K562 (cell line): Measurements from ENCODE around the gene API5.

Experiments used
- CTCF ChIP-seq, 3 experiments: IDR thresholded peaks in 2 of 3; conservative IDR thresholded peaks in 1 of 3; 2 replicates each; pipeline ENCODE4 v1.5.1; 2011 to 2012; ENCODE audit warnings: low read length in 3 of 3, mild to moderate bottlenecking in 3 of 3, control low read depth in 2 of 3, improper control_type of control experiment in 1 of 3, inconsistent platforms in 1 of 3, low read depth in 1 of 3, mixed read lengths in 1 of 3, moderate library complexity in 1 of 3; ENCODE audit not compliant: insufficient read depth in 2 of 3
- DNMT1 ChIP-seq: fragments of 450-650 bp; IDR thresholded peaks from 2 replicates; pipeline ENCODE4 v1.6.1; 2016; ENCODE audit warnings: antibody characterized with exemption, mild to moderate bottlenecking
- HOMEZ ChIP-seq: fragments of 250-450 bp; sonication (Bioruptor Pico); IDR thresholded peaks from 2 replicates; pipeline ENCODE4 v1.4.0; 2020; ENCODE audit warnings: mild to moderate bottlenecking, moderate library complexity
- SMAD2 ChIP-seq: fragments of 150-350 bp; IDR thresholded peaks from 2 replicates; pipeline ENCODE4 v1.6.1; 2014; ENCODE audit warnings: low read depth, mild to moderate bottlenecking, low read length
- SMC3 ChIP-seq: conservative IDR thresholded peaks from 2 replicates; pipeline ENCODE4 v1.6.1; 2011; ENCODE audit warnings: low read depth, low read length, improper control_type of control experiment; ENCODE audit not compliant: insufficient read depth
- ZNF263 ChIP-seq: sonication (generic); formaldehyde crosslinking; IDR thresholded peaks from 2 replicates; pipeline ENCODE4 v1.8.0; 2022; ENCODE audit warnings: mild to moderate bottlenecking, missing genetic modification reagents, borderline replicate concordance
- ZNF561 ChIP-seq: fragments of 450-650 bp; formaldehyde crosslinking; conservative IDR thresholded peaks from 2 replicates; pipeline ENCODE4 v1.4.0; 2020; ENCODE audit warnings: mild to moderate bottlenecking, moderate library complexity
- TF ChIP-seq, protein P1 (sequence below): fragments of 450-650 bp; IDR thresholded peaks from 2 replicates; pipeline ENCODE4 v1.6.1; 2016; ENCODE audit warnings: low read depth

DNA sequence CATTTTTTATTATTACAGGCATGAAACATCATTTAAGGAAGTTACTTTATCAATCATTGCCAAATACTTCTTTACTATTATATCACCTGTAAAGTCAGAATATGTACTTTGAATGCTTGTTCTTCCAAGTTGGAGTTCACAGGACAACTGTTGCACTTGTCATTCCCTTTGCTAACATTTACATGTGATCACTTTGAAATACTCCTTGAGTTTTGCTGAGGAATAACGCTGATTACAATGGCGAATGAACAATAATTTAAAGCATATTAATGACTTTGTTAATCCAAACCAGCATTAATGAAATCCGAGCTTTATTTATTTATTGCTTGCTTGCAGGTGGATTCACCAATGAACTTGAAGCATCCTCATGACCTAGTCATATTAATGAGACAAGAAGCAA lies 67.1 kb downstream of the API5 start:
- TF ChIP-seq ZNF263 (CRISPR knock-in tag), result no peak
- TF ChIP-seq CTCF (IDR thresholded peaks at IDR 0.05 in 2 of 3, conservative IDR thresholded peaks at IDR 0.05 in 1 of 3; ENCODE audit: insufficient read depth in 2 of 3, low read depth in 1 of 3, low read length in 3 of 3), result no peak
- TF ChIP-seq SMC3, result no peak
- TF ChIP-seq, protein P1, sequence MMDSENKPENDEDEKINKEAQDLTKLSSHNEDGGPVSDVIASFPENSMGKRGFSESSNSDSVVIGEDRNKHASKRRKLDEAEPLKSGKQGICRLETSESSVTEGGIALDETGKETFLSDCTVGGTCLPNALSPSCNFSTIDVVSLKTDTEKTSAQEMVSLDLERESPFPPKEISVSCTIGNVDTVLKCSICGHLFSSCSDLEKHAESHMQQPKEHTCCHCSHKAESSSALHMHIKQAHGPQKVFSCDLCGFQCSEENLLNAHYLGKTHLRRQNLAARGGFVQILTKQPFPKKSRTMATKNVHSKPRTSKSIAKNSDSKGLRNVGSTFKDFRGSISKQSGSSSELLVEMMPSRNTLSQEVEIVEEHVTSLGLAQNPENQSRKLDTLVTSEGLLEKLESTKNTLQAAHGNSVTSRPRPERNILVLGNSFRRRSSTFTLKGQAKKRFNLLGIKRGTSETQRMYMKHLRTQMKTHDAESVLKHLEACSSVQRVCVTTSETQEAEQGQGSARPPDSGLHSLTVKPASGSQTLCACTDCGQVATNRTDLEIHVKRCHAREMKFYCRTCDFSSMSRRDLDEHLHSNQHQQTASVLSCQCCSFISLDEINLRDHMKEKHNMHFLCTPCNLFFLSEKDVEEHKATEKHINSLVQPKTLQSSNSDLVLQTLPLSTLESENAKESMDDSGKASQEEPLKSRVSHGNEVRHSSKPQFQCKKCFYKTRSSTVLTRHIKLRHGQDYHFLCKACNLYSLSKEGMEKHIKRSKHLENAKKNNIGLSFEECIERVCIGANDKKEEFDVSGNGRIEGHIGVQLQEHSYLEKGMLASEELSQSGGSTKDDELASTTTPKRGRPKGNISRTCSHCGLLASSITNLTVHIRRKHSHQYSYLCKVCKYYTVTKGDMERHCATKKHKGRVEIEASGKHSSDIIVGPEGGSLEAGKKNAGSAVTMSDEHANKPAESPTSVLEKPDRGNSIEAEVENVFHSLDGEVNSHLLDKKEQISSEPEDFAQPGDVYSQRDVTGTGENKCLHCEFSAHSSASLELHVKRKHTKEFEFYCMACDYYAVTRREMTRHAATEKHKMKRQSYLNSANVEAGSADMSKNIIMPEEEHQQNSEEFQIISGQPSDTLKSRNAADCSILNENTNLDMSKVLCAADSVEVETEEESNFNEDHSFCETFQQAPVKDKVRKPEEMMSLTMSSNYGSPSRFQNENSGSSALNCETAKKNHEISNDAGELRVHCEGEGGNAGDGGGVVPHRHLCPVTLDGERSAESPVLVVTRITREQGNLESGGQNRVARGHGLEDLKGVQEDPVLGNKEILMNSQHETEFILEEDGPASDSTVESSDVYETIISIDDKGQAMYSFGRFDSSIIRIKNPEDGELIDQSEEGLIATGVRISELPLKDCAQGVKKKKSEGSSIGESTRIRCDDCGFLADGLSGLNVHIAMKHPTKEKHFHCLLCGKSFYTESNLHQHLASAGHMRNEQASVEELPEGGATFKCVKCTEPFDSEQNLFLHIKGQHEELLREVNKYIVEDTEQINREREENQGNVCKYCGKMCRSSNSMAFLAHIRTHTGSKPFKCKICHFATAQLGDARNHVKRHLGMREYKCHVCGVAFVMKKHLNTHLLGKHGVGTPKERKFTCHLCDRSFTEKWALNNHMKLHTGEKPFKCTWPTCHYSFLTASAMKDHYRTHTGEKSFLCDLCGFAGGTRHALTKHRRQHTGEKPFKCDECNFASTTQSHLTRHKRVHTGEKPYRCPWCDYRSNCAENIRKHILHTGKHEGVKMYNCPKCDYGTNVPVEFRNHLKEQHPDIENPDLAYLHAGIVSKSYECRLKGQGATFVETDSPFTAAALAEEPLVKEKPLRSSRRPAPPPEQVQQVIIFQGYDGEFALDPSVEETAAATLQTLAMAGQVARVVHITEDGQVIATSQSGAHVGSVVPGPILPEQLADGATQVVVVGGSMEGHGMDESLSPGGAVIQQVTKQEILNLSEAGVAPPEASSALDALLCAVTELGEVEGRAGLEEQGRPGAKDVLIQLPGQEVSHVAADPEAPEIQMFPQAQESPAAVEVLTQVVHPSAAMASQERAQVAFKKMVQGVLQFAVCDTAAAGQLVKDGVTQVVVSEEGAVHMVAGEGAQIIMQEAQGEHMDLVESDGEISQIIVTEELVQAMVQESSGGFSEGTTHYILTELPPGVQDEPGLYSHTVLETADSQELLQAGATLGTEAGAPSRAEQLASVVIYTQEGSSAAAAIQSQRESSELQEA, result no peak
- TF ChIP-seq SMAD2, result no peak
- TF ChIP-seq DNMT1, result no peak
- no peak for TF ChIP-seq ZNF561 (CRISPR knock-in tag)
- no peak for TF ChIP-seq HOMEZ (CRISPR knock-in tag)
